H1 (cell line): ENCODE data around the gene GLYATL3. TPM values are rescaled to one million over a fixed set of nuclear protein-coding genes. Genes with fewer than 3 reads are reported as not detected.

Source experiments
- CTCF ChIA-PET: fragments of 300-600 bp; sonication (Branson Sonifier 250); formaldehyde crosslinking; loops from one replicate; lab custom pipeline; 2021; ENCODE audit not compliant: partially characterized antibody; lab: Charles Lee
- POLR2A ChIA-PET: fragments of 300-600 bp; sonication (Branson Sonifier 250); formaldehyde crosslinking; loops from one replicate; lab custom pipeline; 2021; ENCODE audit warnings: inconsistent platforms; ENCODE audit not compliant: partially characterized antibody; lab: Charles Lee
- DNase-seq, 2 experiments: peaks; one replicate each; pipeline versions ENCODE4 v3.0.0 to v3.0.0-alpha.2; 2010 to 2022; ENCODE audit warnings: low spot score in 2 of 2, low read depth in 1 of 2, mixed read lengths in 1 of 2
- FAIRE-seq: peaks from 2 replicates; lab custom pipeline; 2011; peaks lifted over from hg19 to GRCh38; lab: Jason Lieb, UNC
- H2AFZ ChIP-seq: 2 replicates; pipeline ENCODE4 v1.8.1; 2012; ENCODE audit warnings: low read length, inconsistent platforms
- H2AK5ac ChIP-seq: 2 replicates; pipeline ENCODE4 v1.6.1; 2013; ENCODE audit warnings: low read depth, low read length
- H2BK120ac ChIP-seq: replicated peaks from 2 replicates; pipeline ENCODE3; 2013; ENCODE audit warnings: low read depth, low read length, inconsistent platforms
- H2BK12ac ChIP-seq: 2 replicates; pipeline ENCODE4 v1.6.1; 2013; ENCODE audit warnings: low read depth, low read length
- H2BK15ac ChIP-seq: 2 replicates; pipeline ENCODE4 v1.6.1; 2013; ENCODE audit warnings: low read length
- H2BK20ac ChIP-seq: 2 replicates; pipeline ENCODE4 v1.6.1; 2013; ENCODE audit warnings: low read length
- H2BK5ac ChIP-seq: 2 replicates; pipeline ENCODE4 v1.6.1; 2013; ENCODE audit warnings: low read depth, low read length
- H3K14ac ChIP-seq: 2 replicates; pipeline ENCODE4 v1.6.1; 2013; ENCODE audit warnings: inconsistent platforms; ENCODE audit not compliant: insufficient read length
- H3K18ac ChIP-seq: 2 replicates; pipeline ENCODE4 v1.6.1; 2013; ENCODE audit warnings: low read length; ENCODE audit errors: extremely low read depth
- H3K23ac ChIP-seq: 2 replicates; pipeline ENCODE4 v1.6.1; 2013; ENCODE audit warnings: inconsistent platforms; ENCODE audit not compliant: insufficient read length
- H3K23me2 ChIP-seq: 2 replicates; pipeline ENCODE4 v1.6.1; 2013; ENCODE audit warnings: low read depth, low read length
- H3K27ac ChIP-seq: 2 replicates; pipeline ENCODE4 v1.6.1; 2011; ENCODE audit warnings: low read depth, low read length, inconsistent platforms
- H3K27me3 ChIP-seq, 4 experiments: replicated peaks in 1 of 4; 1 replicate in 1 of 4; 2 replicates in 3 of 4; pipeline versions ENCODE4 v1.6.1 to v1.8.1; 2011 to 2013; ENCODE audit warnings: low read length in 3 of 4, mild to moderate bottlenecking in 3 of 4, inconsistent platforms in 2 of 4, mixed read lengths in 2 of 4, moderate library complexity in 1 of 4; ENCODE audit not compliant: control insufficient read depth in 3 of 4, insufficient read depth in 3 of 4; ENCODE audit errors: extremely low read depth in 1 of 4
- H3K36me3 ChIP-seq, 4 experiments: 2 replicates each; pipeline versions ENCODE4 v1.6.1 to v1.8.1; 2011 to 2013; ENCODE audit warnings: mild to moderate bottlenecking in 4 of 4, low read length in 3 of 4, moderate library complexity in 2 of 4, control low read depth in 1 of 4, inconsistent platforms in 1 of 4; ENCODE audit not compliant: insufficient read depth in 4 of 4, control insufficient read depth in 2 of 4
- H3K4ac ChIP-seq: replicated peaks from 2 replicates; pipeline ENCODE3; 2013; ENCODE audit warnings: low read length, low read depth, mixed read lengths, inconsistent platforms; ENCODE audit not compliant: insufficient read length
- H3K4me1 ChIP-seq, 4 experiments: replicated peaks in 1 of 4; 1 replicate in 1 of 4; 2 replicates in 3 of 4; pipeline versions ENCODE4 v1.6.1 to v1.8.1; 2011 to 2013; ENCODE audit warnings: low read length in 3 of 4, inconsistent platforms in 2 of 4, mixed read lengths in 1 of 4; ENCODE audit not compliant: insufficient read depth in 4 of 4, control insufficient read depth in 3 of 4
- H3K4me2 ChIP-seq, 2 experiments: 2 replicates each; pipeline versions ENCODE4 v1.6.1 to v1.8.1; 2011 to 2013; ENCODE audit warnings: low read depth in 2 of 2, low read length in 2 of 2, control low read depth in 1 of 2, inconsistent platforms in 1 of 2, mild to moderate bottlenecking in 1 of 2; ENCODE audit not compliant: insufficient read depth in 1 of 2
- H3K4me3 ChIP-seq, 4 experiments: fragments of 200-600, 300-600 bp in 1 of 4; sonication (generic), shearing (Covaris generic), sonication (Bioruptor Twin) in 1 of 4; 2 replicates each; pipeline versions ENCODE4 v1.5.1 to v1.8.1; 2011 to 2016; ENCODE audit warnings: low read length in 4 of 4, low read depth in 3 of 4, control low read depth in 2 of 4, inconsistent platforms in 2 of 4, mild to moderate bottlenecking in 2 of 4, mixed read lengths in 1 of 4, moderate library complexity in 1 of 4; ENCODE audit not compliant: insufficient read depth in 2 of 4; ENCODE audit errors: extremely low read depth in 1 of 4
- H3K56ac ChIP-seq: replicated peaks from 2 replicates; pipeline ENCODE3; 2013; ENCODE audit warnings: low read depth, mild to moderate bottlenecking, mixed read lengths, low read length, inconsistent platforms; ENCODE audit not compliant: insufficient read length
- H3K79me1 ChIP-seq: 2 replicates; pipeline ENCODE4 v1.6.1; 2013; ENCODE audit warnings: low read depth, low read length, control low read depth
- H3K79me2 ChIP-seq, 2 experiments: 2 replicates each; pipeline versions ENCODE4 v1.6.1 to v1.8.1; 2012 to 2013; ENCODE audit warnings: low read length in 2 of 2, mild to moderate bottlenecking in 2 of 2, inconsistent platforms in 1 of 2; ENCODE audit not compliant: insufficient read depth in 2 of 2, control insufficient read depth in 1 of 2
- H3K9ac ChIP-seq, 4 experiments: replicated peaks in 1 of 4; 1 replicate in 1 of 4; 2 replicates in 3 of 4; pipeline versions ENCODE4 v1.6.1 to v1.8.1; 2011 to 2013; ENCODE audit warnings: low read depth in 3 of 4, low read length in 3 of 4, control low read depth in 2 of 4, mild to moderate bottlenecking in 2 of 4, moderate library complexity in 2 of 4, inconsistent platforms in 1 of 4; ENCODE audit errors: extremely low read depth in 1 of 4
- H3K9me3 ChIP-seq, 2 experiments: 2 replicates each; pipeline versions ENCODE4 v1.6.1 to v1.8.1; 2012 to 2013; ENCODE audit warnings: mild to moderate bottlenecking in 2 of 2, moderate library complexity in 2 of 2, control low read depth in 1 of 2, inconsistent platforms in 1 of 2, low read depth in 1 of 2, low read length in 1 of 2, mixed read lengths in 1 of 2; ENCODE audit not compliant: insufficient read depth in 2 of 2
- H4K20me1 ChIP-seq, 2 experiments: replicated peaks in 1 of 2; 2 replicates each; pipeline versions ENCODE3 to v1.8.1; 2011 to 2013; ENCODE audit warnings: inconsistent platforms in 2 of 2, low read length in 2 of 2, mild to moderate bottlenecking in 1 of 2; ENCODE audit not compliant: insufficient read depth in 2 of 2, control insufficient read depth in 1 of 2
- H4K5ac ChIP-seq: 2 replicates; pipeline ENCODE4 v1.6.1; 2013; ENCODE audit warnings: low read length, low read depth, mixed read lengths, inconsistent platforms; ENCODE audit not compliant: insufficient read length
- H4K8ac ChIP-seq: 2 replicates; pipeline ENCODE4 v1.8.0; 2013; ENCODE audit warnings: mild to moderate bottlenecking, moderate library complexity, low read length, inconsistent platforms; ENCODE audit not compliant: insufficient read depth; ENCODE audit errors: extremely low read depth
- H4K91ac ChIP-seq: replicated peaks from 2 replicates; pipeline ENCODE3; 2013; ENCODE audit warnings: low read length, mixed read lengths, inconsistent platforms; ENCODE audit not compliant: insufficient read length
- BCL11A ChIP-seq, 2 experiments: IDR thresholded peaks; one replicate each; pipeline ENCODE4 v1.6.1; 2011; ENCODE audit warnings: low read depth in 2 of 2, low read length in 2 of 2, mild to moderate bottlenecking in 2 of 2
- FOSL1 ChIP-seq: IDR thresholded peaks from 2 replicates; pipeline ENCODE4 v1.6.1; 2011; ENCODE audit warnings: mild to moderate bottlenecking, low read depth, low read length, moderate library complexity; ENCODE audit not compliant: insufficient read depth
- RNF2 ChIP-seq: fragments of 200-900, 300-1000 bp; sonication (generic); IDR thresholded peaks from 2 replicates; pipeline ENCODE4 v1.7.1; 2016; ENCODE audit warnings: borderline replicate concordance, low read depth, mild to moderate bottlenecking, antibody characterized with exemption, low read length; ENCODE audit not compliant: poor library complexity, severe bottlenecking; ENCODE audit errors: missing control alignments
- SP4 ChIP-seq: IDR thresholded peaks from 2 replicates; pipeline ENCODE4 v1.6.1; 2012; ENCODE audit warnings: low read length, inconsistent platforms
- TBP ChIP-seq: IDR thresholded peaks from 2 replicates; pipeline ENCODE4 v1.6.1; 2011; ENCODE audit warnings: low read depth, low read length, improper control_type of control experiment
- TCF12 ChIP-seq: IDR thresholded peaks from 2 replicates; pipeline ENCODE4 v1.6.1; 2011; ENCODE audit warnings: low read depth, mild to moderate bottlenecking, low read length
- WGBS, 2 experiments: shearing (Covaris generic) in 1 of 2; methylation state at CpG; one replicate each; pipeline versions ENCODE4 v1.1.6 to v1.1.7; 2013 to 2015; ENCODE audit warnings: low lambda C conversion rate in 2 of 2, mixed read lengths in 2 of 2, inconsistent platforms in 1 of 2, low coverage in 1 of 2, missing lambda C conversion rate in 1 of 2; ENCODE audit not compliant: insufficient replicate concordance in 2 of 2, insufficient coverage in 1 of 2, insufficient read length in 1 of 2; ENCODE audit errors: extremely low coverage in 1 of 2, missing lambda C conversion rate in 1 of 2; 5-methylcytosine and 5-hydroxymethylcytosine counted together
- polyA plus RNA-seq, 7 experiments: library from polyadenylated mRNA; depleted of rRNA in 3 of 7; stranded (reverse) in 5 of 7; unstranded in 2 of 7; fragments of >200 nt in 5 of 7; fragments of 200-250 nt in 2 of 7; gene quantifications; 1 replicate in 5 of 7; 2 replicates in 1 of 7; 4 replicates in 1 of 7; pipeline versions ENCODE4 v1.2.1 to v1.2.3, GENCODE V29; 2011 to 2013; ENCODE audit warnings: missing spikeins in 2 of 7, mixed read lengths in 2 of 7
- total RNA-seq: library from RNA; stranded (reverse); fragmentation: NEBNext Ultra II Directional; extraction: Animal tissue kit (Norgen Biotek cat#: 25700); gene quantifications from 2 replicates; pipeline ENCODE4 v1.2.1, GENCODE V29; 2021
- TF ChIP-seq, protein P1 (sequence below): IDR thresholded peaks from 2 replicates; pipeline ENCODE4 v1.6.1; 2012; ENCODE audit warnings: inconsistent platforms
- TF ChIP-seq, protein P2 (sequence below), 3 experiments: IDR thresholded peaks; 1 replicate in 2 of 3; 2 replicates in 1 of 3; pipeline versions ENCODE4 v1.5.1 to v1.6.1; 2011; ENCODE audit warnings: low read length in 3 of 3, mild to moderate bottlenecking in 3 of 3, inconsistent platforms in 2 of 3, low read depth in 1 of 3, moderate library complexity in 1 of 3; ENCODE audit not compliant: insufficient read depth in 1 of 3; ENCODE audit errors: control extremely low read depth in 1 of 3

GLYATL3 gene
- total and polyA plus RNA-seq, 2 of the 8 experiments (the other 6 are each of a cell fraction or from before 2014, with no cell fraction given), result not detected

DNA sequence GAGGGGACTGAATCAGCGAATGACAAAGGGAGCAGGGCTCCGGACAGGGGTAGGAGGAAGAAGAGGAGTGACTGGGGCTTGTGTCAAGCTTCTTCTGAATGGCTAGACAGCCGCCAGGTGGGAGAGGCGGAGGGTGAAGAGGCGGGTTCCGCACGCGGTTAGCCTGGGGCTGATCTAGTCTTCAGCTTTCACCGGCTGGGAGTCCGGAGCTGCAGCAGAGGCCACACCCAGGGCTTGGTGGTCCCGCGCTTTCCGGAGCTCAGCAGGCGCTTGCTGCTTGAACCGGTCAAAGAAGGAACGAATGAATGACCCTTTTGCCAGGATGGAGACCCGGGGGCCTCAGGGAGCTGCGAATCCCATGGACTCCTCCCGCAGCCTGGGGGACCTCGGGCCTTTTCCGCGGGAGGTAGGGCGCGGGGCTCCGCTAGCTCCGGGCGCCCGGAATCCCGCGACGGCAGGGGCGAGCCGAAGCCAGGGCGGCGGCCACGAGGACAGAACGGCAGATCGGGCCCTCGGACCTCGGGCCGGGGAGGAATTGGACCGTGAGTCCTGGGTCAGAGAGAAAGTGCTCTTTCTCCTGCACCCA, 50.9 kb downstream of the GLYATL3 start, which contains the start of gene C6orf141:
Gene C6orf141, plus strand, starts transcription at position 177 of the 586 bp plus-strand sequence. Its CDS starts 125 bp downstream, at position 302.
- peaks cover 4 to 25% (median 9%) of the 10 kb centered on the region in 4 experiments for H3K4me1 ChIP-seq
- peak within 1 kb of the TSS; percentile 90 for H4K91ac ChIP-seq
- no peaks in the 10 kb centered on the region for H4K20me1 ChIP-seq
- no peaks in the 10 kb centered on the region for H3K9me3 ChIP-seq
- no peak for FAIRE-seq
- DNase-seq, result peak; percentile 74 to 81
- H3K4ac ChIP-seq, result peak within 1 kb of the TSS; percentile 80
- H2BK120ac ChIP-seq, result peak within 1 kb of the TSS; percentile 99
- H3K79me2 ChIP-seq, result peaks cover 0 to 20% of the 10 kb centered on the region in 2 experiments; a peak in 2 of 4 replicates
- H3K18ac ChIP-seq, result peak within 1 kb of the TSS; percentile 98
- H3K4me3 ChIP-seq, result peak within 1 kb of the TSS; percentile 69 to 97 (median 79)
- H3K56ac ChIP-seq, result peak within 1 kb of the TSS; percentile 65
- peaks cover 0 to 4% (median 0%) of the 10 kb centered on the region in 4 experiments; a peak in 3 of 7 replicates for H3K27me3 ChIP-seq
- ChIA-PET POLR2A (interaction anchor here (0.6 to 1.6 kb wide), 9 partner anchors 10 to 89 kb away, joined by 3 to 8 read pairs (median 3); no protein-coding TSS in a partner anchor), CTCF (interaction anchor here (0.9 to 5.4 kb wide), 8 partner anchors 13 to 341 kb away, joined by 3 to 41 read pairs (median 6); no protein-coding TSS in a partner anchor)
- peak within 1 kb of the TSS; percentile 71 to 93 (median 87) for H3K9ac ChIP-seq
- WGBS, 2 experiments, result 2% methylated on average over 39 of the region's 42 CpGs; no CpG with 5 or more reads in 1 of the 2 experiments
- H2BK12ac ChIP-seq, result peak within 1 kb of the TSS; percentile 100
- H3K4me2 ChIP-seq, result peak within 1 kb of the TSS; percentile 87 to 95
- no peaks in the 10 kb centered on the region for H3K79me1 ChIP-seq
- H3K23me2 ChIP-seq, result peaks cover 15% of the 10 kb centered on the region
- H2BK5ac ChIP-seq, result peak within 1 kb of the TSS; percentile 86
- peak within 1 kb of the TSS; percentile 76 for H3K27ac ChIP-seq
- peak within 1 kb of the TSS; percentile 72; the same call in 1 of the 2 replicates for H2BK15ac ChIP-seq
- H2AK5ac ChIP-seq, result peak within 1 kb of the TSS; percentile 90; the same call in 1 of the 2 replicates
- H4K5ac ChIP-seq, result peak within 1 kb of the TSS; percentile 92
- peaks cover 0 to 34% (median 3%) of the 10 kb centered on the region in 4 experiments; a peak in 3 of 8 replicates for H3K36me3 ChIP-seq
- H2BK20ac ChIP-seq, result peak within 1 kb of the TSS; percentile 97; the same call in 1 of the 2 replicates
- no peak within 1 kb of the TSS for H2AFZ ChIP-seq
- peak within 1 kb of the TSS; percentile 96 for H3K14ac ChIP-seq
- peak within 1 kb of the TSS; percentile 91; the same call in 1 of the 2 replicates for H4K8ac ChIP-seq
- no peak within 1 kb of the TSS for H3K23ac ChIP-seq
- TF ChIP-seq, protein P1, sequence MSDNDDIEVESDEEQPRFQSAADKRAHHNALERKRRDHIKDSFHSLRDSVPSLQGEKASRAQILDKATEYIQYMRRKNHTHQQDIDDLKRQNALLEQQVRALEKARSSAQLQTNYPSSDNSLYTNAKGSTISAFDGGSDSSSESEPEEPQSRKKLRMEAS, result peak; percentile 96
- TF ChIP-seq TCF12 (no peak), RNF2 (peak; percentile 74), TBP (peak; percentile 59; the same call in 1 of the 2 replicates), BCL11A (IDR thresholded peaks at IDR 0.05; ENCODE audit: low read depth in 2 of 2, low read length in 2 of 2) (no peak), FOSL1 (no peak), SP4 (no peak)
- TF ChIP-seq, protein P2, sequence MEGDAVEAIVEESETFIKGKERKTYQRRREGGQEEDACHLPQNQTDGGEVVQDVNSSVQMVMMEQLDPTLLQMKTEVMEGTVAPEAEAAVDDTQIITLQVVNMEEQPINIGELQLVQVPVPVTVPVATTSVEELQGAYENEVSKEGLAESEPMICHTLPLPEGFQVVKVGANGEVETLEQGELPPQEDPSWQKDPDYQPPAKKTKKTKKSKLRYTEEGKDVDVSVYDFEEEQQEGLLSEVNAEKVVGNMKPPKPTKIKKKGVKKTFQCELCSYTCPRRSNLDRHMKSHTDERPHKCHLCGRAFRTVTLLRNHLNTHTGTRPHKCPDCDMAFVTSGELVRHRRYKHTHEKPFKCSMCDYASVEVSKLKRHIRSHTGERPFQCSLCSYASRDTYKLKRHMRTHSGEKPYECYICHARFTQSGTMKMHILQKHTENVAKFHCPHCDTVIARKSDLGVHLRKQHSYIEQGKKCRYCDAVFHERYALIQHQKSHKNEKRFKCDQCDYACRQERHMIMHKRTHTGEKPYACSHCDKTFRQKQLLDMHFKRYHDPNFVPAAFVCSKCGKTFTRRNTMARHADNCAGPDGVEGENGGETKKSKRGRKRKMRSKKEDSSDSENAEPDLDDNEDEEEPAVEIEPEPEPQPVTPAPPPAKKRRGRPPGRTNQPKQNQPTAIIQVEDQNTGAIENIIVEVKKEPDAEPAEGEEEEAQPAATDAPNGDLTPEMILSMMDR (IDR thresholded peaks at IDR 0.05; ENCODE audit: control extremely low read depth in 1 of 3, insufficient read depth in 1 of 3, low read depth in 1 of 3, low read length in 3 of 3), result no peak
